SU-DHL-6 (cell line): ENCODE results near the gene ADK.

Experiments
- H2AFZ ChIP-seq: fragments of 200-600 bp; sonication (generic); 2 replicates; pipeline ENCODE4 v1.6.1; 2014; ENCODE audit warnings: low read depth, mild to moderate bottlenecking, moderate library complexity, mixed read lengths, antibody characterized with exemption, low read length; ENCODE audit not compliant: severe bottlenecking
- H3F3A ChIP-seq: fragments of 200-600 bp; shearing (Covaris generic); 2 replicates; pipeline ENCODE4 v1.6.0; 2016; ENCODE audit warnings: antibody characterized with exemption, mild to moderate bottlenecking; ENCODE audit not compliant: insufficient read depth
- H3K27ac ChIP-seq: fragments of 200-600 bp; sonication (generic); 2 replicates; pipeline ENCODE4 v1.5.1; 2016; ENCODE audit warnings: low read depth, mild to moderate bottlenecking, low read length, moderate library complexity, mixed read lengths
- H3K27me3 ChIP-seq: fragments of 200-600 bp; sonication (generic), shearing (Covaris generic); 2 replicates; pipeline ENCODE4 v1.6.0; 2014; ENCODE audit warnings: mild to moderate bottlenecking, low read length
- H3K36me3 ChIP-seq: fragments of 200-600 bp; sonication (generic); 2 replicates; pipeline ENCODE4 v1.6.1; 2014; ENCODE audit warnings: mild to moderate bottlenecking, low read length, mixed read lengths
- H3K4me2 ChIP-seq: fragments of 300-600, 200-600 bp; shearing (Covaris generic), sonication (generic); 2 replicates; pipeline ENCODE4 v1.6.0; 2014; ENCODE audit warnings: low read length, low read depth, mild to moderate bottlenecking; ENCODE audit not compliant: poor library complexity, severe bottlenecking
- H3K4me3 ChIP-seq: fragments of 200-600 bp; sonication (generic); 2 replicates; pipeline ENCODE4 v1.5.1; 2014; ENCODE audit warnings: antibody characterized with exemption, low read length, mild to moderate bottlenecking, mixed read lengths; ENCODE audit not compliant: insufficient read depth, poor library complexity, severe bottlenecking
- H3K79me2 ChIP-seq: fragments of 200-600 bp; sonication (generic); 2 replicates; pipeline ENCODE4 v1.6.1; 2014; ENCODE audit warnings: mild to moderate bottlenecking, low read length, moderate library complexity; ENCODE audit not compliant: insufficient read depth
- H3K9ac ChIP-seq: fragments of 200-600 bp; sonication (generic); 2 replicates; pipeline ENCODE4 v1.7.0; 2014; ENCODE audit warnings: mild to moderate bottlenecking, low read length
- H3K9me2 ChIP-seq: fragments of 200-600 bp; sonication (generic); replicated peaks from 2 replicates; pipeline ENCODE4 v1.6.1; 2014; ENCODE audit warnings: low read length; ENCODE audit not compliant: insufficient read depth
- H3K9me3 ChIP-seq: fragments of 200-600 bp; sonication (generic); 2 replicates; pipeline ENCODE4 v1.6.1; 2014; ENCODE audit warnings: low read length, mixed read lengths; ENCODE audit not compliant: insufficient read depth
- H4K20me1 ChIP-seq: fragments of 200-600 bp; sonication (generic); 2 replicates; pipeline ENCODE4 v1.6.1; 2014; ENCODE audit warnings: low read depth, mild to moderate bottlenecking, antibody characterized with exemption, low read length, moderate library complexity, mixed read lengths
- CTCF ChIP-seq: fragments of 200-600 bp; sonication (generic); IDR thresholded peaks from one replicate; pipeline ENCODE4 v1.5.1; 2017; ENCODE audit warnings: antibody characterized with exemption, mild to moderate bottlenecking, low read length, moderate library complexity; ENCODE audit not compliant: insufficient read depth, poor library complexity, severe bottlenecking
- EZH2phosphoT487 ChIP-seq: fragments of 200-600 bp; sonication (generic), shearing (Covaris generic); conservative IDR thresholded peaks from 2 replicates; pipeline ENCODE4 v1.6.1; 2018; ENCODE audit warnings: mild to moderate bottlenecking, antibody characterized with exemption, low read length, moderate library complexity, mixed read lengths

ADK gene

GRCh38 chr10:74171625-74172024 is 20.6 kb downstream of the ADK start:
- no peak overlapping the region for H3K4me3 ChIP-seq
- no peaks in the 10 kb centered on the region for H4K20me1 ChIP-seq
- H3K9me2 ChIP-seq = no peaks in the 10 kb centered on the region
- peaks cover 20% of the 10 kb centered on the region for H3F3A ChIP-seq
- no peak overlapping the region for H2AFZ ChIP-seq
- no peak overlapping the region for H3K27ac ChIP-seq
- no peaks in the 10 kb centered on the region for H3K9me3 ChIP-seq
- no peaks in the 10 kb centered on the region for H3K27me3 ChIP-seq
- no peak overlapping the region for H3K4me2 ChIP-seq
- H3K9ac ChIP-seq = no peak overlapping the region
- TF ChIP-seq CTCF = no peak
- TF ChIP-seq EZH2phosphoT487 = no peak
- no peaks in the 10 kb centered on the region for H3K36me3 ChIP-seq
- no peaks in the 10 kb centered on the region; the same call in 1 of the 2 replicates for H3K79me2 ChIP-seq

GRCh38 chr10:74174521-74174920 is 23.5 kb downstream of the ADK start:
- Histone ChIP-seq H4K20me1 (no peaks in the 10 kb centered on the region), H3F3A (peaks cover 31% of the 10 kb centered on the region), H3K4me3 (no peak overlapping the region), H3K36me3 (no peaks in the 10 kb centered on the region), H2AFZ (no peak overlapping the region), H3K9ac (no peak overlapping the region), H3K4me2 (no peak overlapping the region), H3K27me3 (no peaks in the 10 kb centered on the region), H3K79me2 (peaks cover 25% of the 10 kb centered on the region; the same call in 1 of the 2 replicates), H3K9me3 (no peaks in the 10 kb centered on the region), H3K9me2 (no peaks in the 10 kb centered on the region), H3K27ac (no peak overlapping the region)
- no peak for TF ChIP-seq CTCF
- TF ChIP-seq EZH2phosphoT487 = no peak

- H3K9ac ChIP-seq = peak overlapping the region; percentile 85
- H3F3A ChIP-seq = peaks cover 34% of the 10 kb centered on the region
- peaks cover 29% of the 10 kb centered on the region; the same call in 1 of the 2 replicates for H3K79me2 ChIP-seq
- no peaks in the 10 kb centered on the region for H4K20me1 ChIP-seq
- TF ChIP-seq CTCF = no peak
- TF ChIP-seq EZH2phosphoT487 = no peak
- peak overlapping the region; percentile 94 for H3K4me3 ChIP-seq
- no peaks in the 10 kb centered on the region for H3K9me3 ChIP-seq
- H2AFZ ChIP-seq = peak overlapping the region; percentile 96
- no peaks in the 10 kb centered on the region for H3K27me3 ChIP-seq
- H3K36me3 ChIP-seq = no peaks in the 10 kb centered on the region
- peak overlapping the region; percentile 38 for H3K27ac ChIP-seq
- H3K9me2 ChIP-seq = no peaks in the 10 kb centered on the region
- peak overlapping the region; percentile 70 for H3K4me2 ChIP-seq
These were observed 24.7 kb downstream of the ADK start for GRCh38 chr10:74175510-74176379.
